Ovary (tissue), 9 donors: Measurements from ENCODE around the gene ZNF514. TPM values are rescaled to one million over a fixed set of nuclear protein-coding genes. Genes with fewer than 3 reads are reported as not detected.

ENCODE experiments used
- DNase-seq, 5 donors: peaks; one replicate each; pipeline ENCODE4 v3.0.0-alpha.2; 2019 to 2020
- H3K27ac ChIP-seq, 2 donors: fragments of 200-600 bp; one replicate each; pipeline versions ENCODE4 v1.5.1 to v1.8.0; 2019 to 2022
- H3K27me3 ChIP-seq: fragments of 200-600 bp; one replicate; pipeline ENCODE4 v1.8.0; 2022
- H3K36me3 ChIP-seq: fragments of 200-600 bp; sonication (generic); one replicate; pipeline ENCODE4 v1.5.1; 2019
- H3K4me1 ChIP-seq: one replicate; pipeline ENCODE4 v1.8.1; 2013; ENCODE audit warnings: mild to moderate bottlenecking, moderate library complexity; ENCODE audit not compliant: insufficient read depth
- H3K4me3 ChIP-seq: fragments of 200-600 bp; sonication (generic); one replicate; pipeline ENCODE4 v1.5.1; 2017
- H3K9me3 ChIP-seq, 2 donors: fragments of 200-600 bp in 1 of 2; sonication (generic) in 1 of 2; one replicate each; pipeline versions ENCODE4 v1.5.1 to v1.8.1; 2013 to 2019; ENCODE audit warnings: mild to moderate bottlenecking in 1 of 2, moderate library complexity in 1 of 2
- EP300 ChIP-seq: sonication (generic); formaldehyde crosslinking; IDR thresholded peaks from one replicate; pipeline ENCODE4 v1.6.1; 2017; ENCODE audit warnings: antibody characterized with exemption
- POLR2A ChIP-seq: fragments of 450-650 bp; IDR thresholded peaks from one replicate; pipeline ENCODE4 v1.6.1; 2017; ENCODE audit warnings: antibody characterized with exemption, mild to moderate bottlenecking, moderate library complexity
- WGBS, 3 donors: extraction: QIAGEN DNeasy Blood & Tissue Kit in 1 of 3; methylation state at CpG; one replicate each; pipeline versions ENCODE4 v1.1.5 to v1.1.7; 2013 to 2017; 5-methylcytosine and 5-hydroxymethylcytosine counted together
- intact Hi-C, 4 donors: fragments of 100-400 bp; cut with DNase I; formaldehyde crosslinking; loops; one replicate each; pipeline versions ENCODE4 v1.11.0 to v1.15.1; 2022 to 2023
- polyA plus RNA-seq, 2 donors: library from polyadenylated mRNA; stranded (reverse); fragments of 200-250 nt in 1 of 2; fragments of 350-450 nt in 1 of 2; fragmentation: Illumina TruSeq in 1 of 2; extraction: RNeasy Lipid Tissue Mini Kit (QIAGEN cat#74804) in 1 of 2; gene quantifications; one replicate each; pipeline ENCODE4 v1.2.3, GENCODE V29; 2013 to 2014
- total RNA-seq, 7 donors: library from RNA; depleted of rRNA in 2 of 7; stranded (reverse); fragments of >200 nt in 2 of 7; fragmentation: NEBNext Ultra II Directional in 3 of 7; extraction: Animal tissue kit (Norgen Biotek cat#: 25700) in 3 of 7; gene quantifications; one replicate each; pipeline versions ENCODE4 v1.1.0 to v1.2.4, GENCODE V29; 2016 to 2023
- TF ChIP-seq, protein P1 (sequence below), 3 donors: fragments of 450-650 bp in 2 of 3; fragments of 200-600 bp in 1 of 3; IDR thresholded peaks; one replicate each; pipeline versions ENCODE4 v1.5.1 to v1.8.0; 2016 to 2022; ENCODE audit warnings: antibody characterized with exemption in 3 of 3, mild to moderate bottlenecking in 1 of 3
- donor health status: DM: no; HTN: no; CAD: no; lungs with moderate emphysema.
- donor health status: DM: no; HTN: no; CAD: no.
- donor health status: Bipolar disorder and iron deficiency.
- donor health status: DM: yes; HTN: yes; CAD: no.
- donor health status: DM: no; HTN: no; CAD: no.
- donor health status: DM: yes; HTN: yes; CAD: no.

ZNF514 gene
- total and polyA plus RNA-seq, 9 donors = 10.3 to 30.8 (median 24.4) TPM

DNA sequence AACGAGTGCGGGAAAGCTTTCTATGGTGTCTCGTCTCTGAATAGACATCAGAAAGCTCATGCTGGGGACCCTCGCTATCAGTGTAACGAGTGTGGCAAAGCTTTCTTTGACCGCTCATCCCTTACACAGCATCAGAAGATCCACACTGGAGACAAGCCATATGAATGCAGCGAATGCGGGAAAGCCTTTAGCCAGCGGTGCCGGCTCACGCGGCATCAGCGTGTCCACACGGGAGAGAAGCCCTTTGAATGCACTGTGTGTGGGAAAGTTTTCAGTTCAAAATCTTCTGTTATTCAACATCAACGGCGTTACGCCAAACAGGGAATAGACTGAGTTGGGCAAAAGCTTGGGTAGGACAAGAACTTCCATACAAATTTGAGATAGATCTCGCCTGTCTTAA, 22.1 kb upstream of the ZNF514 start:
- WGBS, 3 donors = 97 to 98% (median 98%) methylated on average over 18 of the region's 18 CpGs
- intact Hi-C loops = no loop called here
- no peaks in the 10 kb centered on the region for H3K27me3 ChIP-seq
- H3K4me1 ChIP-seq = no peaks in the 10 kb centered on the region
- DNase-seq = no peak
- H3K36me3 ChIP-seq = peaks cover 4% of the 10 kb centered on the region
- TF ChIP-seq EP300 (no peak), POLR2A (no peak)
- TF ChIP-seq, protein P1, sequence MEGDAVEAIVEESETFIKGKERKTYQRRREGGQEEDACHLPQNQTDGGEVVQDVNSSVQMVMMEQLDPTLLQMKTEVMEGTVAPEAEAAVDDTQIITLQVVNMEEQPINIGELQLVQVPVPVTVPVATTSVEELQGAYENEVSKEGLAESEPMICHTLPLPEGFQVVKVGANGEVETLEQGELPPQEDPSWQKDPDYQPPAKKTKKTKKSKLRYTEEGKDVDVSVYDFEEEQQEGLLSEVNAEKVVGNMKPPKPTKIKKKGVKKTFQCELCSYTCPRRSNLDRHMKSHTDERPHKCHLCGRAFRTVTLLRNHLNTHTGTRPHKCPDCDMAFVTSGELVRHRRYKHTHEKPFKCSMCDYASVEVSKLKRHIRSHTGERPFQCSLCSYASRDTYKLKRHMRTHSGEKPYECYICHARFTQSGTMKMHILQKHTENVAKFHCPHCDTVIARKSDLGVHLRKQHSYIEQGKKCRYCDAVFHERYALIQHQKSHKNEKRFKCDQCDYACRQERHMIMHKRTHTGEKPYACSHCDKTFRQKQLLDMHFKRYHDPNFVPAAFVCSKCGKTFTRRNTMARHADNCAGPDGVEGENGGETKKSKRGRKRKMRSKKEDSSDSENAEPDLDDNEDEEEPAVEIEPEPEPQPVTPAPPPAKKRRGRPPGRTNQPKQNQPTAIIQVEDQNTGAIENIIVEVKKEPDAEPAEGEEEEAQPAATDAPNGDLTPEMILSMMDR (IDR thresholded peaks at IDR 0.05) = no peak
- H3K27ac ChIP-seq = no peak overlapping the region
- H3K9me3 ChIP-seq = peaks cover 4 to 23% of the 10 kb centered on the region in 2 donors
- no peak overlapping the region for H3K4me3 ChIP-seq

DNA sequence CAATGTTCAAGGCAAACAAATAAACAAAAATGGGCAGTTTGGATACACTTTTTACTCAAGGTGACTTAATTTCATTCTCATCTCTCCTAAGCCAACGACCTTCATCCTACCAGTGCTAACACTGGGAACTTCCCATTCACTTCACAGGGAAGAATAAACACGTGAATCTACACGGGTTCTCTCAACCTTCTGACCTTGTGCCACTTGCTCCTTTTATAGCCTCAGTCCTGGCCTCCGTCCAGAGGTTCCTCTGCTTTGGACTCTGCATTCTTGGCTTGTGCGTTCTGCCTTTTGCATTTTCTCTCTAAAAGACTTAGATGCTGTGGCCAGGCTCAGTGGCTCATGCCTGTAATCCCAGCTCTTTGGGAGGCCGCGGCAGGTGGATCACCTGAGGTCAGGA, 19.8 kb upstream of the ZNF514 start:
- H3K36me3 ChIP-seq = peaks cover 4% of the 10 kb centered on the region

DNA sequence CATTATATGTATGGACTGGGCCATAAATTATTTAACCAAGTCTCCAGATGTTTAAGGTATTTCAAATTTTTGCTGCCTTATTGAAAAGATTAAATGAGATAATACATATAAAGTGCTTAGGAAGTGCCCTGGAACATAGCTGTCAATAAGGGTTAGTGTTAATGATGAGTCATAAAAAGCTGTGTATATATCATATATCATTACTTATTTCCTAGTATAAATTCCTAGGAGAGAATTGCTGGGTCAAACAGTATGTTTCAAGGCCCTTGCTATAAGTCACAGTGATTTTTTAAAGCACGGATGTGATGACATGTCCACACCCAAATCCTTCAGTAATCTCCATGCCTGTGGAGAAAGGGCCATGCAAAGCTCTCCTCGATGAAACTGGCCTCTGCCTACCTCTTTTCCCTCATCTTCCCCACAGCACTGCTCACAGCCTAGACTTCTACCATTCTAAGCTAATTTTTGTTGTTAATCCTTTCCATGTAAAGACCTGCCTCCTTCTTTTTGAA, 14.4 kb upstream of the ZNF514 start:
- H3K4me1 ChIP-seq = no peaks in the 10 kb centered on the region
- H3K9me3 ChIP-seq = no peaks in the 10 kb centered on the region
- H3K27ac ChIP-seq = no peak overlapping the region
- intact Hi-C loops = no loop called here
- no peaks in the 10 kb centered on the region for H3K27me3 ChIP-seq
- DNase-seq = no peak
- TF ChIP-seq EP300 (no peak), POLR2A (no peak)
- no peaks in the 10 kb centered on the region for H3K36me3 ChIP-seq
- 89 to 99% (median 96%) methylated on average over 2 of the region's 2 CpGs for WGBS, 3 donors
- no peak overlapping the region for H3K4me3 ChIP-seq

More for the DNA sequence above, 19.8 kb upstream of the ZNF514 start:
- Histone ChIP-seq H3K4me3 (no peak overlapping the region), H3K27me3 (no peaks in the 10 kb centered on the region), H3K4me1 (no peaks in the 10 kb centered on the region), H3K27ac (no peak overlapping the region), H3K9me3 (peaks cover 4 to 23% of the 10 kb centered on the region in 2 donors)
- DNase-seq = no peak
- TF ChIP-seq EP300 = no peak
- no peak for TF ChIP-seq POLR2A
- TF ChIP-seq, protein P1 (IDR thresholded peaks at IDR 0.05) = no peak
- intact Hi-C loops = no loop called here
- WGBS, 3 donors = 79 to 84% (median 80%) methylated on average over 7 of the region's 7 CpGs

DNA sequence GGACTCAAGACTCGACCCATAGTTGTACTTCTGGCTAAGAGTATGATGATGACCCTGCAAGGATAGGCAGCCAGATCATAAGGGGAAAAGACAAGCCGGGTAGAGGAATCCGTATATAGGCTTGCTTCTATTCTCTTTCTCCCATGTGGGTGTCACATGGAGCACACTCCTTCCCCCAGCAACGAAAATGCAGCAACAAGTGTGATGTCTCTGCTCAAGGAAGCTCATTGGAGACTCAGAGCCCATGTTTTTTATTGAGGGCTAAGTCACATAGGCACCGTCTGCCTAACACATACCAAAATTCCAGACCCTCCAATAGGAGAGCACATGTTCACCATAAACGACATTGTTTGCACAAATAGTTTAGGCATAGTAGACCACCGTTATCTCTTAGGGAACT, 12.3 kb upstream of the ZNF514 start:
- no peak for DNase-seq
- 75 to 87% (median 78%) methylated on average over 7 of the region's 7 CpGs for WGBS, 3 donors
- Histone ChIP-seq H3K27me3 (no peaks in the 10 kb centered on the region), H3K4me3 (no peak overlapping the region), H3K9me3 (no peaks in the 10 kb centered on the region), H3K36me3 (no peaks in the 10 kb centered on the region), H3K27ac (no peak overlapping the region), H3K4me1 (no peaks in the 10 kb centered on the region)
- intact Hi-C loops = no loop called here
- TF ChIP-seq POLR2A (no peak), EP300 (no peak)
- TF ChIP-seq, protein P1 (IDR thresholded peaks at IDR 0.05) = no peak

DNA sequence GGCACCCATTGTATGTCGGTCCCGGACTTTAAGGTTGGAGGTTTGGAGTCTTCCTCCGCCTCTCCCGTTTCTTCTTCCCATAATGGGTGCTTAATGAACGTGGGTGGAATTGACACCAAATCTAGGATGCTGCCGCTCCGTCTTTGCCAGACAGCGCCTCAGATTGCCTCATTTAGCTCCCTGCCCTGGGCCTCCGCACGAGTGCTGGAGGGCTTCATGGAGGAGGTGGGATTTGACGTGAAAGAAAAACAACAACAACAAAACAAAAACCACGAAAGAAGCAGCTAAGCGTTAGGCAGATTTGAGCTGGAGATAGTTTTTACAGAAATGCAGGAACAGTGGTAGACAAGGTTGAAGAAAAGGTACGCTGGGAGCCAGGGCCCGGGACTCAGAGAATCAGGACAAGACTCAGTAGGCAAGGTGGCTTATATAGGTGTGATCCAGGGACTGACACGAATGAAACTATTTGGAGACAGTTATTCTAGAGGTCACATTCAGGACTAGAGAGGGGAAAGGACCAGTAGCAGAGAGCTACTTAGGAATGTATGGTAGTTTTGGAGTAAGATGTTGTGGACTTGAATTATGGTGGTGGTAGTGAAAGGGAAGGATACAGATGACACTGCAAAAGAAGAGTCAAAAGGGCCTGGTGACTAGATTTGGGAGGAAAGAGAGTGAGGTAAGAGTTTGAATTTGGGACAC, 6.6 kb upstream of the ZNF514 start:
- H3K36me3 ChIP-seq = no peaks in the 10 kb centered on the region
- intact Hi-C loops = no loop called here
- H3K9me3 ChIP-seq = no peaks in the 10 kb centered on the region
- DNase-seq = no peak
- peaks cover 6% of the 10 kb centered on the region for H3K4me1 ChIP-seq
- H3K27me3 ChIP-seq = no peaks in the 10 kb centered on the region
- WGBS, 3 donors = 8 to 10% (median 9%) methylated on average over 16 of the region's 16 CpGs
- peak overlapping the region in 1 of 2 donors; percentile 80 for H3K27ac ChIP-seq
- peak overlapping the region; percentile 88 for H3K4me3 ChIP-seq
- TF ChIP-seq POLR2A (no peak), EP300 (no peak)
- TF ChIP-seq, protein P1 (IDR thresholded peaks at IDR 0.05) = no peak
